Type B pancreatic cell (in vitro differentiated cells): ENCODE measurements around the gene BNIP1. TPM values are rescaled to one million over a fixed set of nuclear protein-coding genes. Genes with fewer than 3 reads are reported as not detected.

Experiments used
- DNase-seq: peaks from one replicate; pipeline ENCODE4 v3.0.0; 2021; ENCODE audit warnings: mixed read lengths; ENCODE audit not compliant: unreplicated experiment; ENCODE audit errors: extremely low spot score
- H3K27ac Mint-ChIP-seq: 2 replicates; pipeline ENCODE4 v1.8.0; 2021; ENCODE audit warnings: mild to moderate bottlenecking, mixed read lengths
- H3K27me3 Mint-ChIP-seq: 2 replicates; pipeline ENCODE4 v1.8.0; 2021; ENCODE audit warnings: mixed read lengths
- H3K36me3 Mint-ChIP-seq: 2 replicates; pipeline ENCODE4 v1.8.0; 2021; ENCODE audit warnings: mixed read lengths
- H3K4me1 Mint-ChIP-seq: one replicate; pipeline ENCODE4 v1.8.0; 2021; ENCODE audit warnings: mixed read lengths; ENCODE audit not compliant: unreplicated experiment
- H3K4me3 Mint-ChIP-seq: 2 replicates; pipeline ENCODE4 v1.8.0; 2021; ENCODE audit warnings: mild to moderate bottlenecking, mixed read lengths
- H3K9me3 Mint-ChIP-seq: 2 replicates; pipeline ENCODE4 v1.8.0; 2021; ENCODE audit warnings: mixed read lengths
- CTCF ChIP-seq: fragments of 200-600 bp; sonication (generic); conservative IDR thresholded peaks from 2 replicates; pipeline ENCODE4 v1.5.0; 2021; ENCODE audit warnings: antibody characterized with exemption, mild to moderate bottlenecking
- total RNA-seq: library from RNA; stranded (reverse); gene quantifications from 2 replicates; pipeline ENCODE4 v1.2.1, GENCODE V29; 2021; ENCODE audit warnings: low replicate concordance

The BNIP1 gene
- total RNA-seq, 1 donor from 2014 or later: 9.0 TPM

GRCh38 chr5:173187054-173187743 lies 42.9 kb downstream of the BNIP1 start:
- Mint-ChIP-seq H3K4me3 (no peak overlapping the region), H3K4me1 (no peaks in the 10 kb centered on the region), H3K9me3 (no peaks in the 10 kb centered on the region), H3K27me3 (peaks cover 11% of the 10 kb centered on the region), H3K36me3 (no peaks in the 10 kb centered on the region), H3K27ac (no peak overlapping the region)
- peak; percentile 19 for TF ChIP-seq CTCF
- DNase-seq: no peak

DNA sequence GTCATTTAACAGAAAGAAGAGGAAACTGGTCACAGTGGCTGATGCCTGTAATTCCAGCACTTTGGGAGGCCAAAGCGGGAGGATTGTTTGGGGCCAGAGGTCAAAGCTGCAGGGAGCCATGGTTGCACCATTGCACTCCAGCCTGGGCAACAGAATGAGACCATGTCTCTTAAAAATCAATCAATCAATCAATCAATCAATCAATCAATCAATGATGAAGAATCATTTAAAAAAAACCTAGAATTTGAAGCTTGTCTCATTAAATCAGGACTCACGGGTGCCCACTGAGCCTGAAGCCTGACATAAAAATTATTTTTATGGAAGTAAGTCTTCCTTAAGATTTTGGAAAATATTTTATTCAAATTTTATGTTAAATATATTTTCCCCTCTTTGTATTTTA lies 43.9 kb downstream of the BNIP1 start:
- Mint-ChIP-seq H3K27ac (no peak overlapping the region), H3K9me3 (no peaks in the 10 kb centered on the region), H3K27me3 (peaks cover 15% of the 10 kb centered on the region), H3K36me3 (no peaks in the 10 kb centered on the region), H3K4me3 (no peak overlapping the region), H3K4me1 (no peaks in the 10 kb centered on the region)
- TF ChIP-seq CTCF: no peak
- DNase-seq: no peak

- no peak for DNase-seq
- Mint-ChIP-seq H3K36me3 (no peaks in the 10 kb centered on the region), H3K4me1 (no peaks in the 10 kb centered on the region), H3K4me3 (no peak overlapping the region), H3K9me3 (no peaks in the 10 kb centered on the region), H3K27me3 (peaks cover 20% of the 10 kb centered on the region), H3K27ac (no peak overlapping the region)
- TF ChIP-seq CTCF: no peak
Observed at GRCh38 chr5:173191015-173191414, 46.7 kb downstream of the BNIP1 start.

DNA sequence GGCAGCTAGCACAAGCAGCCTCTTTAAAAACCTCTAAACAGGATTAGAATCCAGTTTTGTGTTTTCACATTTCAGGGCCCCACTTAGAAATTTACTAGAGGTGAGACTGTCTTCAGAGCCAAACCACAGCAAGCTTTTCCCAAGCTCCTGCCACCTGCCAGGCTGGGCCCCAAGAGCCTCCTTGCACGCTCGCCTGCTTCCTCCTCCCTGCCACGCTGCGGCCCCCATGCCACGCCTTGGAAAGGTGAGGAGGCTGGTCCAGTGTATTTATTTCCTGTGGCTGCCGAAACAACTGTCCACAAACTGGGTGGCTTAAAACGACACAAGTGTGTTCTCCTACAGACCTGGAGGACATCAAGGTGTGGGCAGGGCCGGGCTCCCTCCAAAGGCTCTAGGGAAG lies 47.2 kb downstream of the BNIP1 start:
- TF ChIP-seq CTCF: no peak
- DNase-seq: no peak
- no peaks in the 10 kb centered on the region for H3K9me3 Mint-ChIP-seq
- no peaks in the 10 kb centered on the region for H3K36me3 Mint-ChIP-seq
- no peak overlapping the region for H3K27ac Mint-ChIP-seq
- peaks cover 23% of the 10 kb centered on the region for H3K27me3 Mint-ChIP-seq
- no peak overlapping the region for H3K4me3 Mint-ChIP-seq
- no peaks in the 10 kb centered on the region for H3K4me1 Mint-ChIP-seq

DNA sequence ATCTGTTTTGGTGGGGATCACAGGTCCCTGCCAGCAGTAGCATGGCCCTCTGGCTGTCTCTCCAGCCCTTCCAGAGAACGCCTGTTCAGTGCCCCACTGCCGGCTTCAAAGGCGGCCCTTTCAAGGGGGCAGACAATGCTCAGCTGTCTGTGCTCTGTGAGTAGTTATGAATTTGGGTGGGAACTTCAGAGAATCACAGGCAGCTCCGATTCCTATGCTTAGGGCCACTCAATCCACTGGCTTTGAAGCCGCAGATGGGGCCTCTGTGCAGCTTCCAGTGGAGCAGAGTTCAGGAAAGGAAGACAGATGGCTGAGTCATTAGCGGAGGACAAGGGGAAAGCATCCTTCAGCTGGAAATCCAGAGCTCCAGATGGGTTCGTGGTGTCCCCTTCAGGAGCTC lies 48.2 kb downstream of the BNIP1 start:
- no peak overlapping the region for H3K27ac Mint-ChIP-seq
- H3K9me3 Mint-ChIP-seq: no peaks in the 10 kb centered on the region
- H3K4me3 Mint-ChIP-seq: no peak overlapping the region
- peaks cover 24% of the 10 kb centered on the region for H3K27me3 Mint-ChIP-seq
- H3K36me3 Mint-ChIP-seq: no peaks in the 10 kb centered on the region
- TF ChIP-seq CTCF: no peak
- no peak for DNase-seq
- H3K4me1 Mint-ChIP-seq: no peaks in the 10 kb centered on the region
